Renal cortex interstitium (tissue), 11 donors: ENCODE measurements around the gene KLHL2. TPM values are rescaled to one million over a fixed set of nuclear protein-coding genes. Genes with fewer than 3 reads are reported as not detected.
"Not testable (repeated sequence)": the region's sequence is repeated elsewhere in the genome, so short reads cannot be mapped to it uniquely, and the experiment has no call there.

Experiments used
- DNase-seq, 11 donors: peaks; one replicate each; pipeline ENCODE4 v3.0.0-alpha.2; 2013; ENCODE audit warnings: low read depth in 9 of 11, low spot score in 4 of 11; ENCODE audit errors: extremely low read depth in 1 of 11
- polyA plus RNA-seq, 3 donors: library from polyadenylated mRNA; unstranded; fragments of 120-200 nt; gene quantifications; one replicate each; pipeline ENCODE4 v1.2.1, GENCODE V29; 2013; ENCODE audit not compliant: insufficient read length in 3 of 3

KLHL2 gene
- polyA plus RNA-seq, 3 donors = 17.9 to 22.8 (median 22.3) TPM

GRCh38 chr4:165194368-165194767, 13.0 kb upstream of the KLHL2 start:
- no peak for DNase-seq

- DNase-seq = no peak
Observed at GRCh38 chr4:165198329-165198728, 9.0 kb upstream of the KLHL2 start.

- no peak for DNase-seq
Observed at GRCh38 chr4:165199286-165199685, 8.1 kb upstream of the KLHL2 start.

GRCh38 chr4:165199722-165200121, 7.6 kb upstream of the KLHL2 start:
- DNase-seq = no peak

- no peak for DNase-seq
Observed at GRCh38 chr4:165201806-165202205, 5.6 kb upstream of the KLHL2 start.

- no peak for DNase-seq
Observed at GRCh38 chr4:165203541-165204461, 3.6 kb upstream of the KLHL2 start.

GRCh38 chr4:165204462-165204830, 2.9 kb upstream of the KLHL2 start:
- DNase-seq = no peak

GRCh38 chr4:165207016-165207430, 338 bp upstream of the KLHL2 start:
- peak in 4 of 11 donors; percentile 19 to 44 (median 21) for DNase-seq

- no peak for DNase-seq
Observed at GRCh38 chr4:165208221-165208652, 876 bp downstream of the KLHL2 start.

GRCh38 chr4:165208741-165209388, 1.5 kb downstream of the KLHL2 start:
- no peak for DNase-seq

GRCh38 chr4:165209796-165210195, 2.4 kb downstream of the KLHL2 start:
- no peak for DNase-seq

- DNase-seq = no peak
Observed at GRCh38 chr4:165210566-165210965, 3.2 kb downstream of the KLHL2 start.

- not testable (repeated sequence) for DNase-seq
Observed at GRCh38 chr4:165212647-165213046, 5.3 kb downstream of the KLHL2 start.

GRCh38 chr4:165213404-165213803, 6.0 kb downstream of the KLHL2 start:
- not testable (repeated sequence) for DNase-seq

GRCh38 chr4:165213991-165214709, 6.8 kb downstream of the KLHL2 start:
- DNase-seq = not testable (repeated sequence)

GRCh38 chr4:165215034-165215751, 7.8 kb downstream of the KLHL2 start:
- not testable (repeated sequence) for DNase-seq

GRCh38 chr4:165215761-165216487, 8.6 kb downstream of the KLHL2 start:
- DNase-seq = not testable (repeated sequence)

GRCh38 chr4:165217325-165217724, 10.0 kb downstream of the KLHL2 start:
- no peak for DNase-seq
